NCI-H510A treated with DMSO at 0.1 percent for 48 hours (cell line): ENCODE measurements around the gene TP53I13.

Experiments used
- DNase-seq: peaks from one replicate; lab custom pipeline; 2025; lab: John Stamatoyannopoulos, UW

The TP53I13 gene

DNA sequence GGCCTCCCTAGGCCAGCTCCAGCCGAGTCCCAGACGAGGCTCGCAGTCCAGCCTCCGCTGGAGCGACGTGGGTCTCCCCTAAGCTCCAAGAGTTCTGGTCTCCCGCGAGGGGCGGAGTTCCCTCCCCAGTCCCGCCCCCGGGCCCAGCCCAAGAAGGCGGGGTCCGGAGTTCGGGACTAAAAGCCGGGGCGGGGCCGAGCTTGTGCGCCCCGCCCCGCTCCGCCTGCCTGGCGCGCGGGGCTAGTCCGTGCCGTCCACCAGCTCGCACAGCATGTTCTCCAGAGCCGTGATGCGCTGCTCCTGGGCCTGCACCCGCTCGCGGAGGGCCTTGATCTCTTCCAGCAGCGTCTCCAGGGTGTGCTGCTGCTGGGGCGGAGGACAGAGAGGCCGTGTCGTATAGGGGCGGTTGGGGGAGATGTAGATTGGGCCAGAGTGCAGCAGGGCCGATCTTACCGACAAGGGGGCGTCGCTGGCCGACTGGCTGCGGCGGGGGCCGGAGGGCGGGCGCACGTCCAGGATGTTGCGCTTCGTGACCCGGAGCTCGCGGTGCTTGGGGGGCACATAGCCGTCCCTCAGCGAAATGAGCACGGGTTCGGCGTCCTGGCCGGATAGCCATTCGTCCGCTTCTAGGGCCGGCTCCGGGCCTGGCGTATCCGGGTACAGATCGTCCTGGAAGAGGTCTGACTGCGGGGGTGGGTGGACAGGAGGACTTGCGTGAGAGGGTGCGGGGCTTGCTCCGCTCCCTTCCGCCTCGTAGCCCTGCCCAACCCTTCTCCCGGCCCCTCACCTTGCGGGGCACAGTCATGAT lies 47.2 kb downstream of the TP53I13 start:
- DNase-seq: no peak

DNA sequence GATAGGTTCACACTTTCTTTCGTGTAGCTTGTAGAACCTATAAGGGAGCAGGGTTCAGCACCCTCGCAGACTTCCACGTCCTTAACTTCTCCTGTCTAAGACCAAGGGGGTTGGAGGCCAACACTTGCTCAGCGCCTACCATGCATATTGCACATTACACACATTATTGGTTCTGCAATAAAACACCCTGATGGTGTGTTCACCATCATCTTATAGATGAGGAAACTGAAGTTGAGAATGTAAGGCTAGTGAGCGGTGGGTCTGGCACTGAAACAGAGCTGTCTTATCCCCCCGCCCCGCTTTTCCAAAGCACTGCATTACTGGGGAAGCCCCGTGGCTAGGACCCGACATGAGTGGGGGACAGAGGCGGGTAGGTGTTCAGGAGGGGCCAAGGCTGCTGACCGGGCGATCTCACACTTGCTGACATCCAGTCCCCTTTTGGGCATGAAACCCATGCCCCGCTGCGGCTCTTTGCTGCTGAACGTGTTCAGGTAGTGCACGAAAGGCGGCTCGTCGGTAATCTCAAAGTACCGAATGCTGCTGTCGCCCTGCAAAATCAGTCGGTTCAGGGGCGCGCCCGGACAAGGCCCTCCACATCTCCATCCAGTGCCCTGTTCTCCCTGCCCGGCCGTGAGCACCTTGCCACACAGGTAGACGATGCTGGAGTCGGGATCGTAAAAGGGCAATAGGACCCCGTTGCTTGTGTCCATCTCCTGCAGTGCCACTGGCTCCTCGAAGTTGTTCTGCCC lies 48.0 kb downstream of the TP53I13 start:
- DNase-seq: no peak

DNA sequence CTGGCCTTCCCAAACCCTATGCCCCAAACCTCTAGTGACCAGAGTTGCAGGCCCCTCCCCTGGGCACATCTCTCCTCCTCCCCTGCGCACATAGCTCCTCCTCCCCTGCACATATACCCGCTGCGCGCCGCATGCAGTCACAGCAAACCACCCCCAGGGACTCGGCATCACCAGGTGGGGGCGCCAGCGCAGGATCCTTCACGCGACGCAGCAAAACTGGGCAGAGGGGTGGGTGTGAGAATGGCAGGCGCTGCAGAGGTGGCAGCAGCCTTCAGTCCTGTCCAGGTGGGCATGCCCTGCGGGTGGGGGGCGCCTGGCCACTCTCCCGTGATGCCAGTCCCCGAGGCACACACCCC lies 48.6 kb downstream of the TP53I13 start:
- DNase-seq: no peak

DNA sequence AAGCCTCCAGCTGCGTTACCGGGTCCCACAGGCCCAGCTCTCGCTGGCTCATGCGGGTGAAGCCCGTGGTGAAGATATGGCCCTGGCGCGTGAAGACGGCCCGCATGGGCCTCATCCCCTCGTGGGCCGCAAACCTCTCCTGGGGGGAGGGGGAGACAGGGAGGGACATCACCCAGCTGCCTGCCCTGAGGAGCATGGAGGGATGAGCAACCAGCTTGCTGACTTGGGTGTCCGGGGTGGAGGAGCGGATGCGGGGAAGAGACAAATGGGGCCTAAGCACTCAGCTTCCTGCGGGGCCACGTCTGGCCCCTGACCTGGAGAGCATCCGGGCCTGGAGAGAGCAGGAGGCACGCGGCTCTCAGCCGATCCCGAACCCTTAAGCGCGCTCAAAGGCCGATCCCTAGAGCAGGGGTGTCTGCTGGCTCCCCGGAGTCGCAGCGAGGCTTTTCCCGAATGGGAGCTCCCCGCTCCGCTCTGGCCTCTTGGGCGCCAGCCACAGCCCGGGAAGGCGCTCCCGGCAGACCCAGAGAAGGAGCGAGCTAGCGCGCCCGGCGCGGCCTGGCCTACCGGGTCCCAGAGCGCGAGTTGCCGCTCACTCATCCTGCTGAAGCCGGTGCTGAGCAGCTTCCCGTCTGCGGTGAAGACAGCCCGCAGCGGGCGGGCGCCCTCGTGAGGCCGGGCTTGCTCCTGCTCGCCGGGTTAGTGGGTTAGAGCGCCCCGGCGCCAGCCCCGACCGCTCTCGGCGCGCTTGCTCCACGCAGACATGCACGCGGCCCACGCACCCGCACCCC lies 49.2 kb downstream of the TP53I13 start:
- peak; percentile 11 for DNase-seq

DNA sequence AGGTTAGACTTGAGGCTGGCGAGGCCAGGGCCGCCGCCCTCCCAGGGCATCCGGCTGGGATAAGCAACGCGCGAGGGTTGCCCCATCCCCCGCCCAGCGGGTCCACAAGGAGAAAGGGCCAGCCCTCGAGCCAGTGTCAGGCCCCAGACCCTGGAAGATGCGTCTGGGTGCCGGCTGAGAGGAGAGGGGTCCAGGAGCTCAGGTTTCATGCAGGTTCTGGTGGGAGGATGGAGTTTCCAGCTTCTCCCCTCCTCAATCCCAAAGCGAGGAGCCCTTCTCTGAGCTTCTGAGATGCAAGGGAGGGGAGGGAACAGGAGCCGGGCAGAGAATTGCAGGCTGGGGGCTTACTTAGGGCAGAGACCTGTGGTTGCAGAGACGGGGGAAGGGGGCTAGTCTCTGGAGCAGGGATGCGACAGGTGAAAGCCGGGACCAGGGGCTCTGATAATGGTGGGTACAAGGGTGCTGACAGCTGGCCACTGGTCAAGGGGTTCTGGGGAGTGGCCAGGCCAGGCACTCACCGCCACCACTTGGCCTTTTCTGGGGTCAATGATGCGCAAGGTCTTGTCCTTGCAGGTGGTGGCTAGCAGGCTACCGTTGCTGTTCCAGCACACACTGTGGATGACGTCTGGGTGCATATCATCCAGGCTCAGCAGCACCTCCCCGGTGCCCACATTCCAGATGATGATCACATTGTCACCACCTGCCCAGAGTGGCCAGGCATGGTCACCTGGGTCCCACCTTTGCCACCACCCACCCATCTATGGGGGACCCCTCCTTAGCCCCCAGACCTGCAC lies 50.0 kb downstream of the TP53I13 start:
- DNase-seq: no peak

DNA sequence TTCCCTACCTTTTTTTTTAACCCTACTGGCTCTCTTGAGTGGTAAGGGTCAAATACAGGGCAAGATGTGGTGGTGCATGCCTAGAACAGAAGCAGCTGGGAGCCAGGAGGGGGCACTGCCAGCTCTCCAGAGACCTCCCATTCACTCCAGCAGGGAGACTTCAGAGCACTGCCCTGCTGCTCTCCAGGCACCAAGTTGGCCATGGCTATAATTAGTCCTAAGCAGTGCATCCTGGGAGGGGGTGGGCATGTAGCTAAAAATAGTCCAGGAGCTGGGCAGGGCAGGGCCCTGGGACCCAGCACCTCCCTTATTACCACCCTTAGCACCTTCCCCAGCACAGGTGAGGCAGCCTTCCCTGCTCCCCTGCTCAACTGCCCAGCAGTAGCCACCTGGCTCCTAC lies 50.8 kb downstream of the TP53I13 start:
- DNase-seq: no peak

DNA sequence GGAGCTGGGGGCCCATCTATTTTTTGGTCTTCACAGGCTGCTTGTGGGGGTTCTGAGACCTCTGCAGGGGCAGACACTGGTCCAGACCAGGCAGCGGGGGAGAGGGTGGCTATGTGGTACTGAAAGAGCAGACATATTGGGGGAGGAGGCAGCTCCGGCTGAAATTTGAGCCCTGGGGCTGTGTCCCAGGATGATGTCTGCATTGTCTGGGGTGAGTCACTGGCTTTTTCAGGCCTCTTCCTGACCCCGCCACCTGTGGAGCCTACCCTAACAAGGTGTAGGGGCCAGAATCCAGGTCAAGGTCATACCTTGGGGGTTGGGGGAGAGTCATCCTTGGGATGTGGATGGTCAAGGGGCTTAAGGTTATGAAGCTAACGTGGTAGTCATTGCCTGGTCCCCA lies 51.8 kb downstream of the TP53I13 start:
- no peak for DNase-seq

DNA sequence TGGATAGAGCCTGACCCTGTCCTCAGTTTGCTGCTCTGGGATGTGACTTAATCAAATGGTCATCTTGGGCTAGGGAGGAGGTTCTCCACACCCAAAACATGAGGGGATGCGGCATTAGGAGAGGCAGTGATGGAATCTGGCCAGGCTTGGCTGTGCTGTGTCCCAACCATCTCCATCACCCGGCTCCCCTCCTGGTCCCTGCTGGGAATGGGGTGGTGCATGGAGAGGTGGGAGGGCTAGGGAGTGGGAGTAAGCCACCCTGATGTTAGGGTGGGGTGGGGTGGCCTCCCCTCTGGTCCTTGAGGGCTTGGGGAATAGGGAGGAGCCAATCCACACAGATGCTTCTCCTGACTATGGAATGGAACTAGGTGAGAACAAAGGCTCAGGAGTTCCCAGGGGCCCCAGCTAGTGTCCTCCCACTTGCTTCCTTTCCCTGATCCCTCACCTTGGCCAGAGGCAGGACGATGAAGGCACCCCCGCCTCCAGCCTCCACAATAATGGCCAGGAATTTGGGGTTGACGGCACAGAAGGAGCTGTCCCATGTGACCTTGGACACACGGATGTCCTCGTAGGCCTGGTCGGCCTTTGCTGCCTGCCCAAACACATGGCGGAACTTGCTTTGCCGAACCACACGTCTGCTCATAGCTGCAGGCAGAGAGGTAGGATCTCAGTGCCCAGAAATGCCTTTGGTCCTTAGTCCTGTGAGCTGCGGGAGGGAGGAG lies 52.4 kb downstream of the TP53I13 start:
- DNase-seq: no peak

DNA sequence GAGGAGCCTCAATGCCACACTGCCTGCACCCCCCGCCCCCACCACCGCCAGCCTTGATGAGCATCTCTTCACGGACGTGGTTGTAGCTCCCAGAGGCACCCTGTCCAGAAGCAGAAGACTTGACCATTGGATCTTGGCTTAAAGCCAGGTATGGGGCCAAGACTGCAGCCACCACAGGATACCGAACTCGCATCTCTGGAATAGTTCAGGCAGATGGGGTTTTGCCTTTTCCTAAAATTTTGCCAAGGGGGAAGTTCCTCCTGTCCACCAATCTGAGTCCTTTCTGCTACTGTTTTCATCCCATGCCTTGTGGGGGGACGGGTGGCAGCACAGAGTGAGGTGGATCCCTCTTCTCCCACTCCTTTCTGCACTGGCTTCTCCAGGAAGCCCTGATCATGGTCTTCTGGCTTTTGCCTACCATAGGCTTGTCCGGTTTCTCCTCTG lies 53.3 kb downstream of the TP53I13 start:
- no peak for DNase-seq
